ENCODE results near the gene CLK3. TPM values are rescaled to one million over a fixed set of nuclear protein-coding genes. Genes with fewer than 3 reads are reported as not detected.
A peak's percentile ranks its signal among the peaks of the same experiment; 100 is the strongest.

Gene CLK3
- total and polyA plus RNA-seq, 10 donors = 54.0 to 229 (median 105) TPM

GRCh38 chr15:74585857-74586256, 29.8 kb upstream of the CLK3 start:
- DNase-seq = peak; percentile 18
- peaks cover 0 to 16% (median 4%) of the 10 kb centered on the region in 6 donors for H3K4me1 ChIP-seq
- no peak overlapping the region for H3K27ac ChIP-seq
- H3K36me3 ChIP-seq = peaks cover 0 to 98% (median 41%) of the 10 kb centered on the region in 6 donors
- no peaks in the 10 kb centered on the region for H3K9me3 ChIP-seq
- no peak overlapping the region for H3K4me3 ChIP-seq
- intact Hi-C loops (cut with DNase I; ENCODE audit: low total_unique reads) = no loop called here
- no peaks in the 10 kb centered on the region for H3K27me3 ChIP-seq (replicated peaks in 1 of 7)
- WGBS, 5 donors = 95 to 99% (median 98%) methylated on average over 9 of the region's 9 CpGs
- TF ChIP-seq POLR2AphosphoS5 (IDR thresholded peaks at IDR 0.05) (no peak), POLR2A (IDR thresholded peaks at IDR 0.05) (no peak), CTCF (IDR thresholded peaks at IDR 0.05 in 8 of 11, conservative IDR thresholded peaks at IDR 0.05 in 3 of 11) (no peak)

DNA sequence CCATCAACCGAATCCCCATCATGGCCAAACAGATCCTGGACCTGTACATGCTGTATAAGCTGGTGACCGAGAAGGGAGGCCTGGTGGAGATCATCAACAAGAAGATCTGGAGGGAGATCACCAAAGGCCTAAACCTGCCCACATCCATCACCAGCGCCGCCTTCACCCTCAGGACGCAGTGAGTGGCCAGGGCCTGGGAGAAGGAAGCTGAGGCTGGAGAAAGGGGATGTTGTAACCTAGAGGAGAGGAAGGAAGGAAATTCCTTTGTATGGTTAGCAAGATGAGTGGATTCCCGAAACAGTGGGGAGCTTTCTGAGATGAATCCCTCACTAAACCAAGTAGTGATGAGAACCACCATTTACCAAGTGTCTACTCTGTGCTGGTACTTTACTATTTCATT, 25.8 kb upstream of the CLK3 start:
- 76 to 90% (median 86%) methylated on average over 6 of the region's 6 CpGs for WGBS, 5 donors
- intact Hi-C loops (cut with DNase I; ENCODE audit: low total_unique reads) = no loop called here

GRCh38 chr15:74592222-74592621, 23.4 kb upstream of the CLK3 start:
- H3K27me3 ChIP-seq (replicated peaks in 1 of 7) = no peaks in the 10 kb centered on the region
- H3K27ac ChIP-seq = no peak overlapping the region
- H3K4me3 ChIP-seq = no peak overlapping the region
- TF ChIP-seq POLR2A (IDR thresholded peaks at IDR 0.05) (no peak), POLR2AphosphoS5 (IDR thresholded peaks at IDR 0.05) (no peak), CTCF (IDR thresholded peaks at IDR 0.05 in 8 of 11, conservative IDR thresholded peaks at IDR 0.05 in 3 of 11) (no peak)
- peaks cover 0 to 22% (median 4%) of the 10 kb centered on the region in 6 donors for H3K4me1 ChIP-seq
- no peak for DNase-seq
- intact Hi-C loops (cut with DNase I; ENCODE audit: low total_unique reads) = no loop called here
- H3K36me3 ChIP-seq = peaks cover 2 to 92% (median 67%) of the 10 kb centered on the region in 6 donors
- H3K9me3 ChIP-seq = no peaks in the 10 kb centered on the region
- 85 to 96% (median 93%) methylated on average over 3 of the region's 3 CpGs for WGBS, 5 donors

More for the DNA sequence above, 25.8 kb upstream of the CLK3 start:
- Histone ChIP-seq H3K27me3 (replicated peaks in 1 of 7) (no peaks in the 10 kb centered on the region), H3K36me3 (peaks cover 2 to 100% (median 79%) of the 10 kb centered on the region in 6 donors), H3K4me1 (peaks cover 0 to 22% (median 4%) of the 10 kb centered on the region in 6 donors), H3K9me3 (no peaks in the 10 kb centered on the region), H3K27ac (no peak overlapping the region), H3K4me3 (no peak overlapping the region)
- peak; percentile 24 for DNase-seq
- TF ChIP-seq CTCF (IDR thresholded peaks at IDR 0.05 in 8 of 11, conservative IDR thresholded peaks at IDR 0.05 in 3 of 11) (no peak), POLR2AphosphoS5 (IDR thresholded peaks at IDR 0.05) (no peak), POLR2A (IDR thresholded peaks at IDR 0.05) (no peak)

DNA sequence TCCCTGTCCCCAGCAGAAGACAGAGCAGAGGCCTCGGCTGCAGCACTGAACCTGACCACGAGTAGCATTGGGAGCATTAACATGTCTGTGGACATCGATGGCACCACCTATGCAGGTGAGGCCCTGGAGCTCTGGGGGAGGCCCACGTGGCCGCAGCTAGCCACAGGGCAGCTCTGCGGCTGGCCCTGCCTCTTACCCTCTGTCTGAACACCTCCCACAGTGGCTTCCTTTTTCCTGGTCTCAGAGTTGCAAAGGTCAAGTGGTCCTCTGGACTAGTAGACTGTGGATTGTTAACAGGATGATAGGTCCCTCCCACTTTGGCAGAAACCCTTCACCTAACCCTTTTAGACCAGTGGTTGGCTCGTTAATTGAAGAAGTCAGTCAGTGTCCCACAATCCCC, 22.5 kb upstream of the CLK3 start:
- peaks cover 0 to 25% (median 7%) of the 10 kb centered on the region in 6 donors for H3K4me1 ChIP-seq
- intact Hi-C loops (cut with DNase I; ENCODE audit: low total_unique reads) = no loop called here
- peaks cover 2 to 83% (median 66%) of the 10 kb centered on the region in 6 donors for H3K36me3 ChIP-seq
- TF ChIP-seq CTCF (IDR thresholded peaks at IDR 0.05 in 8 of 11, conservative IDR thresholded peaks at IDR 0.05 in 3 of 11) (no peak), POLR2AphosphoS5 (IDR thresholded peaks at IDR 0.05) (peak in 1 of 3 donors; percentile 26)
- H3K4me3 ChIP-seq = no peak overlapping the region
- no peaks in the 10 kb centered on the region for H3K27me3 ChIP-seq (replicated peaks in 1 of 7)
- WGBS, 5 donors = 58 to 86% (median 77%) methylated on average over 4 to 7 of the region's 7 CpGs
- no peak overlapping the region for H3K27ac ChIP-seq
- DNase-seq = no peak
- no peaks in the 10 kb centered on the region for H3K9me3 ChIP-seq

Measured in spleen (tissue), 11 donors.